Trophoblast cell (in vitro differentiated cells and primary cell): ENCODE results near the gene PTK6.
A peak's percentile ranks its signal among the peaks of the same experiment; 100 is the strongest.

Experiments used
- DNase-seq, 2 donors: peaks; one replicate each; pipeline ENCODE4 v3.0.0-alpha.2; 2016
- H2AFZ ChIP-seq: 2 replicates; pipeline ENCODE4 v1.6.1; 2013; ENCODE audit warnings: low read length, moderate library complexity, mild to moderate bottlenecking; ENCODE audit not compliant: insufficient read depth, poor library complexity
- H2AK5ac ChIP-seq: 2 replicates; pipeline ENCODE4 v1.6.1; 2013; ENCODE audit warnings: mild to moderate bottlenecking, low read length
- H2BK120ac ChIP-seq: 2 replicates; pipeline ENCODE4 v1.6.1; 2013; ENCODE audit warnings: low read length, mild to moderate bottlenecking, moderate library complexity; ENCODE audit not compliant: insufficient read depth, poor library complexity
- H2BK12ac ChIP-seq: 2 replicates; pipeline ENCODE4 v1.6.1; 2013; ENCODE audit warnings: mild to moderate bottlenecking, low read length, moderate library complexity
- H2BK5ac ChIP-seq: 2 replicates; pipeline ENCODE4 v1.6.1; 2013; ENCODE audit warnings: low read length, low read depth, moderate library complexity, mild to moderate bottlenecking; ENCODE audit not compliant: poor library complexity
- H3K14ac ChIP-seq: 2 replicates; pipeline ENCODE4 v1.6.1; 2013; ENCODE audit warnings: mild to moderate bottlenecking, low read length
- H3K18ac ChIP-seq: 2 replicates; pipeline ENCODE4 v1.6.1; 2013; ENCODE audit warnings: mild to moderate bottlenecking, low read length
- H3K23ac ChIP-seq: 2 replicates; pipeline ENCODE4 v1.6.1; 2013; ENCODE audit warnings: low read length
- H3K27ac ChIP-seq: 2 replicates; pipeline ENCODE4 v1.5.1; 2013; ENCODE audit warnings: low read depth, mild to moderate bottlenecking, inconsistent platforms, low read length, moderate library complexity
- H3K27me3 ChIP-seq: 2 replicates; pipeline ENCODE4 v1.6.1; 2013; ENCODE audit warnings: inconsistent platforms, mild to moderate bottlenecking, low read length, moderate library complexity; ENCODE audit not compliant: insufficient read depth
- H3K36me3 ChIP-seq, 2 experiments: 1 replicate in 1 of 2; 2 replicates in 1 of 2; pipeline ENCODE4 v1.6.1; 2013; ENCODE audit warnings: low read length in 2 of 2, mild to moderate bottlenecking in 2 of 2, moderate library complexity in 1 of 2; ENCODE audit not compliant: insufficient read depth in 2 of 2, control insufficient read depth in 1 of 2
- H3K4ac ChIP-seq: 2 replicates; pipeline ENCODE4 v1.6.1; 2013; ENCODE audit warnings: low read depth, mild to moderate bottlenecking, low read length, moderate library complexity
- H3K4me1 ChIP-seq, 2 experiments: 1 replicate in 1 of 2; 2 replicates in 1 of 2; pipeline ENCODE4 v1.6.1; 2013; ENCODE audit warnings: low read length in 2 of 2, mild to moderate bottlenecking in 2 of 2, moderate library complexity in 1 of 2; ENCODE audit not compliant: insufficient read depth in 2 of 2, control insufficient read depth in 1 of 2
- H3K4me2 ChIP-seq: 2 replicates; pipeline ENCODE4 v1.6.1; 2013; ENCODE audit warnings: inconsistent platforms, mild to moderate bottlenecking, low read length, moderate library complexity
- H3K4me3 ChIP-seq: 2 replicates; pipeline ENCODE4 v1.5.1; 2013; ENCODE audit warnings: mild to moderate bottlenecking, low read depth, low read length, inconsistent platforms
- H3K79me1 ChIP-seq: one replicate; pipeline ENCODE4 v1.6.1; 2013; ENCODE audit warnings: low read length
- H3K79me2 ChIP-seq: 2 replicates; pipeline ENCODE4 v1.6.1; 2013; ENCODE audit warnings: low read length, mild to moderate bottlenecking; ENCODE audit not compliant: control insufficient read depth, insufficient read depth, poor library complexity
- H3K9ac ChIP-seq: 2 replicates; pipeline ENCODE4 v1.6.1; 2013; ENCODE audit warnings: mild to moderate bottlenecking, low read length
- H3K9me3 ChIP-seq: 2 replicates; pipeline ENCODE4 v1.6.1; 2013; ENCODE audit warnings: low read depth, mild to moderate bottlenecking, control low read depth, inconsistent platforms, low read length; ENCODE audit not compliant: insufficient read depth
- H4K12ac ChIP-seq: 2 replicates; pipeline ENCODE4 v1.6.1; 2013; ENCODE audit warnings: low read depth, mild to moderate bottlenecking, low read length, moderate library complexity
- H4K8ac ChIP-seq: 2 replicates; pipeline ENCODE4 v1.6.1; 2013; ENCODE audit warnings: low read depth, mild to moderate bottlenecking, low read length, moderate library complexity
- H4K91ac ChIP-seq: one replicate; pipeline ENCODE4 v1.6.1; 2013; ENCODE audit warnings: low read depth, mild to moderate bottlenecking, low read length, moderate library complexity
- WGBS: extraction: QIAGEN DNeasy Blood & Tissue Kit; methylation state at CpG from one replicate; pipeline ENCODE4 v1.1.7; 2013; ENCODE audit warnings: missing lambda C conversion rate; ENCODE audit not compliant: insufficient read length, insufficient coverage; ENCODE audit errors: extremely low coverage; 5-methylcytosine and 5-hydroxymethylcytosine counted together

The PTK6 gene

DNA sequence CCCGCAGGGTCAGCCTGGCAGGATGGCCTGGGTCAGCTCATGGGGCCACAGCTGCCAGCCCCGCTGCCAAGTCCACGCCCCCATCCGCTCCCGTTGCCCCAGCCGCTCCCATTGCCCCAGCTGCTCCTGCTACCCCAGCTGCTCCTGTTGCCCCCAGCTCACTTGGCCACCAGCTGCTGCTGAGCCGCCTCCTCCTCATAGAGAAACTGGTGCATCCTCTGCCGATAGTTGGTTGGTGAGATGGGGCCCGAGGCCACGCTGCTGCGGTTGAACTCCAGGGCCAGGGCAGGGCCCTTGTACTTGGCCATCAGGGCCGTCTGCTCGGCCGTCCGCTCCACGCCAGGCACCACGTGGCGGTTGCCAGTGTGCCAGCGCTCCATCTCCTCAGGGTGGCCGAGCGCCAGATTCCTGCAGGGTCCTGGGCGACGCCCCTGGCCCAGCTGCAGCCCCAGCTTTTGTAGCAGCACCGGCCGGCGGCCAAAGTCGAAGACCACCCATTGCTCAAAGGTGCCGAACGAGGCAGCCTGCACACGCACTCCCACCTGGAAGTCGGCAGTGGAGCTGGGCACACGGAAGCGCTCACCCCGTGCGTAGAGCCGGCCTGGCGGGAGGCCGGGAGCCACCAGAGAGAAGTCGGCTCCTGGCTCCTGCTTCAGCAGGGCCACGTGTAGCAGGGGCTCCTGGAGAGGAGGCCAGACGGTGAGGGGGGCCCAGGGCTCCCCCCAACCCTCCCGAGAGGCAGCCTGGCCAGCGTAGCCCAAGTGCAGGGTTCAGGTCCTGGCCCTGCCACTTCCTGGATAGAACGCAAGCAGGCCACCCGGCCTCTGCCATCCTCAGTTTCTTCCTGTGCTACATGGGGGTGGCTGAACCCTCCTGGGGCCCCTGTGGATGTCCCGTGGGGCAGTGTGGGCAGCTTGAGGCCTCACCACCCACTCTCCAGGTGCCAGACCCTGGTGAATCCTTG is 32.1 kb upstream of the PTK6 start:
- Histone ChIP-seq H3K4ac (no peak overlapping the region), H3K4me1 (peaks cover under 1 to 8% of the 10 kb centered on the region in 2 experiments), H4K12ac (no peak overlapping the region), H3K36me3 (peaks cover 13 to 26% of the 10 kb centered on the region in 2 experiments), H3K14ac (no peak overlapping the region), H3K79me2 (peaks cover 3% of the 10 kb centered on the region), H2BK120ac (no peak overlapping the region), H2BK5ac (no peak overlapping the region), H3K27me3 (no peaks in the 10 kb centered on the region), H3K18ac (no peak overlapping the region), H3K79me1 (peaks cover 4% of the 10 kb centered on the region), H4K91ac (no peak overlapping the region), H4K8ac (no peak overlapping the region), H3K4me3 (no peak overlapping the region), H3K4me2 (no peak overlapping the region), H3K23ac (no peak overlapping the region), H2AK5ac (no peak overlapping the region), H2AFZ (no peak overlapping the region), H3K9ac (no peak overlapping the region), H3K27ac (no peak overlapping the region), H2BK12ac (no peak overlapping the region), H3K9me3 (peaks cover 5% of the 10 kb centered on the region)
- WGBS = no CpG with 5 or more reads among the region's 46 CpGs
- no peak for DNase-seq

DNA sequence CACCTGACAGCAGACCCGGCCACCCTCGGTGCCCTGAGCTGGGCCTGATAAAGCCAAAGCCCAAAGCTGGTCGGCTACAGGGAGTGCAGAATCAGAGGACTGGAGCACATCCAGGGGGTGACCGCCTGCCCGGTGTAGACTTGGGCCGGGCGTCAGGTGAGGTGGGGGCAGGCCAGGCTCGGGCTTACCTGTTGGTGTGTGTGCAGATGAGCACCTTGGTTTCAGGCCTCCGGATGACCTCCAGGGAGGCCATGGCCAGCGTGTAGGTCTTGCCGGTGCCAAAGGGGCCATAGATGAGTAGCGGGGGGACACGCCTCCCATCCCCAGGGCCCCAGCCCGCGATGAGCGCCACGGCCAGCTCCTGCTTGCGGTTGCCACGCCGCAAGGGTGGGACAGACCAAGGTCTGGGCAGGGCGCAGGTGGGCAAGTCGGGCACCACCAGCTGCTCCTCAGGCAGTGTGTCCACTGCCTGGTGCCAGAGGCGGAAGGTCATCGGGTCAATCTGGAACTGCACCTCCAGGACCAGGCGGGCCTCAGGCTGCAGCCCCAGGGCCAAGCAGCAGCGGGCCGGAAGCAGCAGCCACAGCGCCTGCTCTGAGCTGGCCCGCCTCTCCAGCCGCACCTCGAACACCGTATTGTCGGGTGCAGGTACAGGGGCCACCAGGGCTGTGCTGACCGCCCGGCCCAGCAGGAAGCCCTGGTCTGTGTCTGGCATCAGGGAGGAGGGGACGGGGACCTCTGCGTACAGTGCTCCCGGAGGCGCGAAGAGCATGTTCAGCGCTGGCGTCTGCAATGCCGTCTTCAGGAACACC is 31.2 kb upstream of the PTK6 start:
- H3K18ac ChIP-seq = no peak overlapping the region
- no peak overlapping the region for H3K4me3 ChIP-seq
- H3K36me3 ChIP-seq = peaks cover 13 to 34% of the 10 kb centered on the region in 2 experiments
- H2BK120ac ChIP-seq = no peak overlapping the region
- no peak overlapping the region for H3K4ac ChIP-seq
- H3K14ac ChIP-seq = no peak overlapping the region
- no peak overlapping the region for H4K8ac ChIP-seq
- H3K79me2 ChIP-seq = no peaks in the 10 kb centered on the region
- no peak overlapping the region for H2AFZ ChIP-seq
- no peak overlapping the region for H3K27ac ChIP-seq
- H4K91ac ChIP-seq = no peak overlapping the region
- H2BK5ac ChIP-seq = no peak overlapping the region
- H3K9me3 ChIP-seq = peaks cover 6% of the 10 kb centered on the region
- no peak for DNase-seq
- H4K12ac ChIP-seq = no peak overlapping the region
- H3K27me3 ChIP-seq = no peaks in the 10 kb centered on the region
- no peak overlapping the region for H3K4me2 ChIP-seq
- peaks cover 0 to 3% of the 10 kb centered on the region in 2 experiments for H3K4me1 ChIP-seq
- WGBS = no CpG with 5 or more reads among the region's 43 CpGs
- no peak overlapping the region for H3K23ac ChIP-seq
- no peak overlapping the region for H2BK12ac ChIP-seq
- H2AK5ac ChIP-seq = no peak overlapping the region
- H3K79me1 ChIP-seq = no peaks in the 10 kb centered on the region
- no peak overlapping the region for H3K9ac ChIP-seq

- Histone ChIP-seq H3K27me3 (no peaks in the 10 kb centered on the region), H3K4ac (no peak overlapping the region), H3K79me1 (no peaks in the 10 kb centered on the region), H3K23ac (no peak overlapping the region), H3K36me3 (peaks cover 13 to 41% of the 10 kb centered on the region in 2 experiments), H4K91ac (no peak overlapping the region), H3K4me3 (no peak overlapping the region), H2BK120ac (no peak overlapping the region), H3K14ac (no peak overlapping the region), H4K12ac (no peak overlapping the region), H2BK12ac (no peak overlapping the region), H3K27ac (no peak overlapping the region), H2BK5ac (no peak overlapping the region), H3K9ac (no peak overlapping the region), H3K9me3 (peaks cover 6% of the 10 kb centered on the region), H3K4me1 (no peaks in the 10 kb centered on the region), H3K4me2 (no peak overlapping the region), H2AK5ac (no peak overlapping the region), H3K18ac (no peak overlapping the region), H3K79me2 (no peaks in the 10 kb centered on the region), H2AFZ (no peak overlapping the region), H4K8ac (no peak overlapping the region)
- no CpG with 5 or more reads among the region's 37 CpGs for WGBS
- peak; percentile 25 to 33 for DNase-seq
Observed at GRCh38 chr20:63567386-63568169, 30.4 kb upstream of the PTK6 start.

DNA sequence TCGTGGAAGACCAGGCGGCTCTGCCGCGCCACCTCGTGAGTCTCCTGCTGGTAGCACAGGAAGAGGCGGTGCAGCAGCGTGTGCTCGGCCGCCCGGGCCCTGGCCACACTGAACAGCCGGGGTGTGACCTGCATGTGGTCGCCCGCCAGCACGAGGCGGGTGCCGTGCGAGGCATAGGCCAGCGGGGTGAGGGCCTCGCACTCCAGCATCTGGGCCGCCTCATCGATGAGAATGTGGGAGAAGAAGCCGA is 29.9 kb upstream of the PTK6 start:
- Histone ChIP-seq H3K79me2 (no peaks in the 10 kb centered on the region), H3K23ac (no peak overlapping the region), H3K27ac (no peak overlapping the region), H2AK5ac (no peak overlapping the region), H4K8ac (no peak overlapping the region), H3K4me1 (no peaks in the 10 kb centered on the region), H3K9me3 (peaks cover 6% of the 10 kb centered on the region), H2BK120ac (no peak overlapping the region), H4K12ac (no peak overlapping the region), H3K4ac (no peak overlapping the region), H3K18ac (no peak overlapping the region), H3K4me2 (no peak overlapping the region), H2AFZ (no peak overlapping the region), H3K27me3 (no peaks in the 10 kb centered on the region), H3K14ac (no peak overlapping the region), H2BK12ac (no peak overlapping the region), H3K4me3 (no peak overlapping the region), H2BK5ac (no peak overlapping the region), H3K36me3 (peaks cover 17 to 42% of the 10 kb centered on the region in 2 experiments), H4K91ac (no peak overlapping the region), H3K79me1 (no peaks in the 10 kb centered on the region), H3K9ac (no peak overlapping the region)
- DNase-seq = peak in 1 of 2 donors; percentile 18
- no CpG with 5 or more reads among the region's 22 CpGs for WGBS
